Bronchial epithelial cell (primary cell): ENCODE measurements around the gene COG8. TPM values are rescaled to one million over a fixed set of nuclear protein-coding genes. Genes with fewer than 3 reads are reported as not detected.
"Not testable (repeated sequence)": the region's sequence is repeated elsewhere in the genome, so short reads cannot be mapped to it uniquely, and the experiment has no call there.

Source experiments
- DNase-seq: peaks from one replicate; pipeline ENCODE4 v3.0.0-alpha.2; 2010; ENCODE audit warnings: low read depth
- FAIRE-seq: peaks from 2 replicates; lab custom pipeline; 2011; peaks lifted over from hg19 to GRCh38; lab: Jason Lieb, UNC
- H3K27me3 ChIP-seq: 2 replicates; pipeline ENCODE4 v1.5.1; 2011; ENCODE audit warnings: low read length; ENCODE audit not compliant: control insufficient read depth, insufficient read depth
- H3K36me3 ChIP-seq: 2 replicates; pipeline ENCODE4 v1.5.1; 2011; ENCODE audit warnings: low read length; ENCODE audit not compliant: control insufficient read depth, insufficient read depth
- H3K4me3 ChIP-seq: 2 replicates; pipeline ENCODE4 v1.5.1; 2011; ENCODE audit warnings: mild to moderate bottlenecking, low read depth, low read length, control low read depth
- CTCF ChIP-seq: IDR thresholded peaks from 2 replicates; pipeline ENCODE4 v1.5.1; 2011; ENCODE audit warnings: mild to moderate bottlenecking, moderate library complexity, low read length, control low read depth, inconsistent platforms; ENCODE audit not compliant: insufficient read depth, severe bottlenecking
- total RNA-seq: library from RNA; depleted of rRNA; stranded (reverse); fragments of >200 nt; gene quantifications from 2 replicates; pipeline ENCODE4 v1.2.1, GENCODE V29; 2014

The COG8 gene
- total RNA-seq, 1 donor from 2014 or later, result 18.2 TPM

GRCh38 chr16:69294051-69294450 lies 45.3 kb downstream of the COG8 start:
- no peak overlapping the region for H3K4me3 ChIP-seq
- FAIRE-seq (peak; percentile 75), DNase-seq (peak; percentile 79)
- TF ChIP-seq CTCF, result no peak
- H3K27me3 ChIP-seq, result no peaks in the 10 kb centered on the region
- H3K36me3 ChIP-seq, result no peaks in the 10 kb centered on the region

GRCh38 chr16:69293401-69293800 lies 46.0 kb downstream of the COG8 start:
- DNase-seq (no peak), FAIRE-seq (no peak)
- Histone ChIP-seq H3K4me3 (no peak overlapping the region), H3K27me3 (no peaks in the 10 kb centered on the region), H3K36me3 (no peaks in the 10 kb centered on the region)
- no peak for TF ChIP-seq CTCF

GRCh38 chr16:69291657-69292056 lies 47.7 kb downstream of the COG8 start:
- not testable (repeated sequence) for H3K27me3 ChIP-seq, H3K4me3 ChIP-seq, FAIRE-seq, H3K36me3 ChIP-seq, DNase-seq

- Histone ChIP-seq H3K27me3 (no peaks in the 10 kb centered on the region), H3K4me3 (no peak overlapping the region), H3K36me3 (no peaks in the 10 kb centered on the region)
- no peak for FAIRE-seq
- TF ChIP-seq CTCF, result no peak
- peak; percentile 56 for DNase-seq
Measured at GRCh38 chr16:69286941-69287713, 52.2 kb downstream of the COG8 start.

GRCh38 chr16:69285240-69285639 lies 54.1 kb downstream of the COG8 start:
- Histone ChIP-seq H3K27me3 (no peaks in the 10 kb centered on the region), H3K4me3 (no peak overlapping the region), H3K36me3 (no peaks in the 10 kb centered on the region)
- TF ChIP-seq CTCF, result no peak
- no peak for DNase-seq
- FAIRE-seq, result no peak

GRCh38 chr16:69283851-69284250 lies 55.5 kb downstream of the COG8 start:
- DNase-seq (no peak), FAIRE-seq (no peak)
- TF ChIP-seq CTCF, result no peak
- H3K36me3 ChIP-seq, result no peaks in the 10 kb centered on the region
- no peaks in the 10 kb centered on the region for H3K27me3 ChIP-seq
- H3K4me3 ChIP-seq, result no peak overlapping the region
